HTERT RPE-1 (cell line): ENCODE measurements around the gene CHCHD10.

ENCODE experiments used
- in situ Hi-C: fragments of 300-500 bp; cut with MboI; formaldehyde crosslinking; loops from 4 replicates; pipeline ENCODE4 v1.14.3; 2020; ENCODE audit warnings: low sequenced_read_pairs

CHCHD10 gene

DNA sequence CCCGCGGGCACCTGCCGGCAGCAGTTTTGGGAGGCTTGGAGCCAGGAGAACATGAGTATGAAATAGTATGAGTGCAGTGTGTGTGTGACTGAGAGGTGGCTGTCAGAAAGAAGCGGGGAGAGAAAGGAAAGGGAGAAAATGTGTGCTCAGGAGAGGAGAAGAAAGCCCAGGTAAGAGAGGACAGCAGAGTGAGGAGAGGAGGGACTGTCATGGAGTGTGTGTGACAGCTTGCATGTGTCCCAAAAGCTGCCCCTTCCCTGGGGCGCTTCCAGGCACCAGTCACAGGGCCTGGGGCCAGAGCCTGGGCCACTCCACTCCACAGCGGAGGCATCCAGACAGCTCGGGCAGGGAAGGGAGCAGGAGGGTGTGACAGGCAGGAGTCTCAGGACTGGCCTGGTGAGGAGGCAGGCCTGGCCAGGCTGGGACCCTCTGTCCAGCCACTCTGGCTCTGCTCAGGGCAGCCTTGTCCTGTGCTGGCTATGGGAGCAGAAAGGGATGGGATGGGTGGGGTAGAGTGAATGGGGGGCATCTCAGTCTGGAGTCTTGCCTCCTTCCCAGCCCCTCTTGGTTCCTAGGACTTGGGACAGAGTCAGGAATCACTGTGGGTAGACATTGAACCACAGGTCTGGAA lies 5.8 kb upstream of the CHCHD10 start:
- in situ Hi-C loops, result no loop called here

DNA sequence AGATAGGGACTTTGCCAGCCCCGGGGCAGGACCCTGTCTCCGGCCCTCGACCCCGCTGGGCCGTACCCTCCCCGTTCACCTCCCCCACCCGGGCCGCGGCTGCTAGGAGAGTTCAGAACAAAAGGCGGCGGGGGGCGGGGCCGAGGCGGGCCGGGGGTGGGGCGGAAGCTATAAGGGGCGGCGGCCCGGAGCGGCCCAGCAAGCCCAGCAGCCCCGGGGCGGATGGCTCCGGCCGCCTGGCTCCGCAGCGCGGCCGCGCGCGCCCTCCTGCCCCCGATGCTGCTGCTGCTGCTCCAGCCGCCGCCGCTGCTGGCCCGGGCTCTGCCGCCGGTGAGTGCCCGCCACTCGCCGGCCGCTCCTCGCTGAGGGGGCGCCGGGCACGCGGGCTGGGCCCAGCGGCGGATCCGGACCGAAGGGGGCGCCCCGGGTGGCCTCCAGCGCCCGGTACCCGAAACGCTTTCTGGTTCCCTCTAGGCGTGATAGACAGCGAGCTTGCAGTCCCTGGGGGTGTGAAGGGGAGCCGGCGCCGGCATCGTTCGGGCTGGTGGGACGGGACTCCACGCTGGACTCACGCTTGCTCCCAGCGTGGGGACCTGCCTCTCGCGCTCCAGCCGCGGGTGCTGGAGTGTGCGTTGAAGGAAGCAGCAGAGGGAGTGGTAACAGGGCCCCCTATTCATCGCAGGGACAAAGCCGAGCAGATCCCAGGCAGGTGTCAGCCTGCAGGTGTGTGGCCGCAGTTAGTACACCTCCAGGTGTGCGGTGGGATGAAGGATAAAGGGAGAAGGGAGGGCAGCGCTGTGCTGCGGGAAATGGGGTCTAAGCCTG lies 5.1 kb upstream of the CHCHD10 start, which contains the start of gene MMP11:
MMP11 (plus strand) TSS at position 201 of the 825 bp plus-strand sequence; CDS start at position 223, 22 bp downstream.
- in situ Hi-C loops, result no loop called here

DNA sequence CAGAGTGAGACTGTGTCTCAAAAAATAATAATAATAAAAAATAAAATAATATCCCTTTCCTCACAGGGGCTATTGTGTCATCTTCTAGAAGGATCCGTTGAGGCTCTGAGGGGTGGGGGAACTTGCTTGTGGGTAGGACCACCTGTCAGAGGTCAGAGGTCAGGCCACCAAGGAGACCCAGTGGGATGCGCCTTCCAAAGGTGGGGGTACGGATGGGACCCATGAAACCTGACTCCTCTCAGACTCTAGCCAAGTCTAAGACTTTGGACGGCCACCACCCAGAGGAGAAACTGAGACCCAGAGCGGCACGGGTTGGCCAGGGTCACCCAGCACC lies 4.5 kb upstream of the CHCHD10 start:
- in situ Hi-C loops, result no loop called here

DNA sequence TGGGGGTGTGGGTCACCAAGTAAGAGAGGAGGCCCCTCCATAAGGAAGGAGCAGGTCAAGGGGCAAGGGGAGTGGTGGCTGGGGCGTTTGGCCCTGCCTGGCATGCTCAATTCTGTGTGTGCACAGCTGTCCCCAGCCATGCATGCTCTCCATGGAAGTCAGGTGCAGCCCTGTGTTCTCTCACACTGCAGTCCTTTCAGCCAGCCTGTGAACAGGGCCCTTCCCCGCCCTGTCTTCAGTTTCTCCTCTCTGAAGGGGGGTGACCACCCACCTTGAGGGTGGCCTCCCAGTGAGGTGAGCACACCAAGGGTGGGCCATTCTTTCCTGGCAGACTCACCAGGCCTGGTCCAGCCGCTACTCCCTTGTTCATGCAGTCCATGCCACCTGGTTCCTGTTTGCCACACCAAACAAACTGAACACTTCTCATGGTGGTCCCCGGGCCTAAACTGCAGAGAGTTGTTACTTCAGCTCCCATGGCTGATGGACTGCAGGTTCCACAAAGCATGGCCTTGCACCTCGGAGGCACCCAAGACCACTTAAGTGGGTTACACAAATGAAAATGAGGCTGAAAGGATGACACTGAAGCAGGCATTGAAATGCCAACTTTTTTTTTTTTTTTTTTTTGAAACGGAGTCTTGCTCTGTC lies 1.7 kb upstream of the CHCHD10 start:
- in situ Hi-C loops, result no loop called here

DNA sequence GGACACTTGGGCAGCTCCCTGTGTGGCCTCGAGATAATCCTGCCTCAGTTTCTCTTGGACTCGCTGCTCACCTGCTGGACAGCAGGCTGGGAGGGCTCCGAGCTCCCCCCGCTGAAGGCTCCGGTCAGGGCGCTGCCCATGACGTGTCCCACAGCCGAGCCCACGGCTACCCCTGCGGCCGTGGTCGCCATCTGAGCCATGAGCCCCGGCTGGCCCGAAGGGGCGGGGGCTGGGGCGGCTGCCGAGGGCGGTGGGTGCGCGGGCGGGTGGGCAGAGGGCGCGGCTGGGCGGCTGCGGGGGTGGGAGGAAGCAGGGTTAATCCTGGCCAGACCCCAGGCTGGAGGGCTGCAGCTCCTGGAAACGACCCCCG lies 484 bp downstream of the CHCHD10 start:
- in situ Hi-C loops, result no loop called here

DNA sequence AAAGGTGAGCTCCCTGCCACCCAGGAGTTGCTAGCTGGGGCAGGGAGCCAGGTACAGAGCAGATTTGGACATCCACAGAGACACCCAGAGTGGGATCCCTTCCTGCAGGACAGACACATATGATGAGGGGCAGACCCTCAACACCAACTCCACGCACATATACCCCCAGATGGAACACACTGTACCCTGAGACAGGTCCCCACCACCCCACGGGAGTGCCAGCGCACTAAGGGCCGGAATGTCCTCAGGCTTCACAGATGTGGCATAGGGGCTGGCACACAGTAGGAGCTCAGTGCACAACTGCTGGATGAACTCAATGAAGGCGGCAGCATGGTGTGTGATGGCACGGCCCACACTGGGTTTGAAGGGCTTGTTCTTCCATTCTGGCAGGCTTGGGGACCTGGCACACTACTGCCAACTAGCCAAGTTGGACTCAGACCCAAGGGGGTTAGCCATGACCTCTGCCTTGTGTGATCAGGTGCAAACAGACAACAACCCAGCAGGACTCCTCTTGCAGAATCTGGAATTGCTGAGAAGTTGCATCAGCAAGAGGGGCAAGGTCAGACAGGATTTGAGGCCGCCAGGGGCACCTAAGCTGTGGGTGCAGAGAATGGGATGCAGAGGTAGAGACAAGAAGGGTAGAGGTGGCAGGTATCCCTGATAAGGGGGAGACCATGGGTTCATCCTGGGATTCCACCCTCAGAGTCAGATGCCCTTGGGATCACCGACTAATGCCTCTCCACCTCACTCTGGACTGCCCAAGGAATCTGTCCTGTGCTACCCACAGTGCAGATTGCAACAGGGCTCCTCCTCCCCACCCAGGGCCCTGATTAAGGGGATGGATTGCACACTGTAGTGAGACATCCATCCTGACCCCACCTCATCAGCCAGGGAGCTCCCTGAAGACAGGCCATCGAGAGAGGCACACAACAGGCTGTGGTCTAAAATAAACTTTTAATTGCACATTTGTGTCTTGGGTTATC lies 2.6 kb downstream of the CHCHD10 start:
- in situ Hi-C loops, result no loop called here

DNA sequence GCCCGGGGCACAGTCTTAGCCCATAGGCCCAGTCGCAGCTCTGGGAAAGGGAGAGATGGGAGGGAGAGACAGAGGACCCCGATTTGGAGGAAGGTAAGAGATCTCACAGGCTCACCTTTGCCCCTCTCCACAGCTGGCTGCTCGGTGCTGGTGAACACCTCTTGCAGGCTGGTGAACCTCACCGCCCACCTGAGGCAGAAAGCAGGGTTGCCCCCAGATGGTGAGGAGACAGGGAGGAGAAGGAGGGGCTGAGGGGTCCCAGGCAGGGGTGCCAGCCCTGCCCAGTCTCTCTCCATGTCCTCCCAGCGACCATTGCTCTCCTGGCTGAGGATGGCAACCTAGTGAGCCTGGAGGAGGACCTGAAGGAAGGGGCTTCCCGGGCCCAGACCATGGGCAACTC lies 3.8 kb downstream of the CHCHD10 start:
- in situ Hi-C loops, result no loop called here

DNA sequence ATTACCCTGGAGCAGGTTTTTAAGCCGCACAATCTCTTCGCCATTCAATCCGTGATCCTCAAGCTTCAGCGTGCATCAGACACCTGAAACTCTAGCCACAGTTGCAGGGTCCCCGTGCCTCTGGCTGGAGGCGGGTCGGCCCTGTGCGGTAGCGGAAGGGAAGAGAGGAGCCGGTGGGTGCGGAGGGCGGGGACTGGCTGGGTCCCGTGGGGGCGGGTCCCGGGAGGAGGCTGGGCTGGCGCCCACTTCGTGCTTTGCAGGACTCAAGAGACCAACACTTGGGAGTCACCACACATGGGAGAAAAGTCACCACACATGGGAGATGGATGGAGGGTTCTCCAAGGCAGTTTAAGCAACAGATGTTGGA lies 4.2 kb downstream of the CHCHD10 start:
- in situ Hi-C loops, result no loop called here

DNA sequence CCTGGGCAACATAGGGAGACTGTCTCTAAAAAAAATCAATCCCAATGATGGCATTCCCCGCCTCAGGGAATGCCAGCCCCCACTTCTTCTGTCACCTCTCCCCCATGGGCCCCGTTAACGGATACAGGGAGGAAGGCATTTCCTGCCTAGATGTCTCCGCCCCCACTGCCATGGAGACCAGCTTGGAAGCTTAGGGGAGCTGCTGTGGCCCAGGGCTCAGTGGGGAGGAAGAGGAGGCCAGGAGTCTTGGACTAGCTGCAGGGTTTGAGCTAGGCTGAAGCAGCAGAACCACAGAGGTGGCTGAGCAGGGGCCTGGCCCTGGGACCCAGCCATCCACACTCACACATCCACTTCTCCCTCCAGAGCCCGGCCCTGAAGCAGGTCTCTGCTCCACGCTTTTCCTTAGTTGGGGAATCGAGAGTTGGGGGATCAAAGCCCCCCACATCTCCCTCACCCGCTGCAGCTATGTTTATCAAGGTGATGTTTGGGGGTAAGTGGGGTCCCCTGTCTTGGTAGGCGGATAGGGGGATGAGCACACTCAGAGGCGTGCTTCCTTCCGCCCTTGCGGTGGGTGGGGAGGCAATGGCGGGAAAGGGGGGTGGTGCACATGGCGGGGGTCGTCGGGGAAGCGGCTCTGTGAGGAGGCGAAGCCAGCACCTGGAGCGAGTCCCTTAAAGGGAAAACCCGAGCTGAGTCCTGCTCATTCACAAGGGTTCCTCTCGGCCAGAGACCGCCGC lies 4.8 kb downstream of the CHCHD10 start, which contains the start of gene C22orf15:
C22orf15 (plus strand) TSS at position 149 of the 737 bp plus-strand sequence; CDS start at position 466, 317 bp downstream.
- in situ Hi-C loops, result no loop called here

DNA sequence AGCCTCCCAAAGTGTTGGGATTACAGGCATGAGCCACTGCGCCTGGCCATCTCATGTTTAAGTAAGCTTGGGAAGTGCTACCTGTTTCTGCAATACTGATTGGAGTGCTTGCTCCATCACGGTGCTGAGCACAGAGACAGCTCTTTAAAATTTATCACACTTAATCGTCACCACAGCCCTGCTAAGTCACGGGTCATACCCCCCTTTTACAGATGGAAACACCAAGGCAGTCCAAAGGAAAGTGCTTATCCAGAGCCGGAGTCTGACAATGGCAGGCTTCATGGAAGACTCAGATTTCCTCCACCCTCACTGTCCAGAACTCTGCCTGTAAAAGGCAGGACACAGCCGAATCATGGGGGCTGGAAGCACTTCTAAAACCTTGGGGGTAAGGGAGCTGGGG lies 7.7 kb downstream of the CHCHD10 start:
- in situ Hi-C loops, result no loop called here

DNA sequence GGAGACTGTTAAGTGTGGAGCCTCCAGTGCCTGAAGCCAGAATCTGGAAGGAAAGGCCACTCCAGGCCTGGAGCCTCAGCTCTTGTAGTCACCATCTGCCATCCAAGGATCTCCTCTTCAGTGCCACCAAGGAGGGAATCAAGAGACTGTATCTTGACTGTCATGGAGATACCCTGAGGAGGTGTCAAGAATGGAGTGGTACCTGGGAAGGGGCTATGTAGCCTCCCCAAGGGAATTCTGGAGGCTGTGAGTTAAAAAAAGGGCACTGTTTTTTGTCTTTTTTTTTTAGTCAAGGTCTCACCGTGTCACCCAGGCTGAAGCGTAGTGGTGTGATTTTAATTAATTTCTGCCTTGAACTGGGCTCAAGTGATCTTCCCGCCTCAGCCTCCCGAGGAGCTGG lies 8.2 kb downstream of the CHCHD10 start:
- in situ Hi-C loops, result no loop called here

DNA sequence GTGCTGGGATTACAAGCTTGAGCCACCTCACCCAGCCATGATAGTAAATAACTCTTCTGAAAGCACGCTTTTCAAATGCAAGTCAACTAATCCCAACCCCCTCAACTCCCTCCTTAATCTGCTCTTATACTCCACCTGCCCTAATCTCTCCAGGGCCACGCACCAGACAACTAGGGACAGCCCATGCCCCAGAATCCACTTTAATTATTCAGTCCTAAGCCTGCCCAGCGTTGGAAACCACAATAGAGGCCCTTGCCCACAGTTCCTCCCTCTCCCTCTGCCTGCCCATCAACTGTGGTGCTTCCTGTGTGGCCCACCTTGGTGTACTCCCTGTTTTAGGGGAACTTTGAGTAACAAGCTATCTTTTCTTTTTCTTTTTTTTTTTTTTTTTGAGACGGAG lies 10.9 kb downstream of the CHCHD10 start:
- in situ Hi-C loops, result no loop called here

DNA sequence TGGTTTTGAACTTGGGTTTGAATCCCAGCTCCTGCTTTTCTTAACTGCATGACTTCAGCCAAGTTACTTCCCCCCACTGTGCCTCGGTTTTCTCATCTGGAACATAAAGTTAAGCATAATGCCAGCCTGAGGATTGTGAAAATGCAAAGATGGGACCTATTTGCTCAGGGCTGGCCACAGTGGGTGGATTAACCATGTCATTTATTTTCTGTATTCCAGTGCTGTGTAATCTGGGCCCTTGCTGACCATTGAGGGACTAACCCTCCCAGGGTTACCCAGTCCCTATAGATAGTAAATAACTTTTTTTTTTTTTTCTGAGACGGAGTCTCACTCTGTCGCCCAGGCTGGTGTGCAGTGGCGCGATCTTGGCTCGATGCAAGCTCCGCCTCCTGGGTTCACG lies 12.1 kb downstream of the CHCHD10 start:
- in situ Hi-C loops, result no loop called here

DNA sequence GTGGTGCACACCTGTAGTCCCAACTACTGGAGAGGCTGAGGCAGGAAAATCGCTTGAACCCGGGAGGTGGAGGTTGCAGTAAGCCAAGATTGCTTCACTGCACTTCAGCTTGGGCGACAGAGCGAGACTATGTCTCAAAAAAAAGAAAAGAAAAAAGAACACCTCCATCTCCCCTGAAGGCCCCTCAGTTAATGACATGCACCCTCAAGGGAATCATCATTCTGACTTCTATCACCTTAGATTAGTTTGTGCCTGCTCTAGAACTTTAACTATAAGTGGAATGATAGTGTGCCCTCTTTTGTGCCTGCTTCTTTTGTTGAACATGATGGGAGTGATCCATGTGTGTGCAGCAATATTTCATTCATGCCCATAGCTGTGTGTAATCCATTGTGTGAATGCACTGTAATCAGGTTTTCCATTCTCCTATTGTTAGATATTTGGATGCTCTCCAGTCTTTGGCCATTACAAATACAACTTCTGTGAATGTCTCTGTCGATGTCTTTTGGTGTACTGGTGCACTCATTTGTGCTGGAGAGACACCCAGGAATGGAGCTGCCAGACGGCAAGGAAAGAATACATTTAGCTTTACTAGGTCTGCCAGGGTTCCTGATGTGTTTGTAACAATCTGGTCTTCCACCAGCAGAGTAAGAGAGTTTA lies 12.7 kb downstream of the CHCHD10 start:
- in situ Hi-C loops, result no loop called here

DNA sequence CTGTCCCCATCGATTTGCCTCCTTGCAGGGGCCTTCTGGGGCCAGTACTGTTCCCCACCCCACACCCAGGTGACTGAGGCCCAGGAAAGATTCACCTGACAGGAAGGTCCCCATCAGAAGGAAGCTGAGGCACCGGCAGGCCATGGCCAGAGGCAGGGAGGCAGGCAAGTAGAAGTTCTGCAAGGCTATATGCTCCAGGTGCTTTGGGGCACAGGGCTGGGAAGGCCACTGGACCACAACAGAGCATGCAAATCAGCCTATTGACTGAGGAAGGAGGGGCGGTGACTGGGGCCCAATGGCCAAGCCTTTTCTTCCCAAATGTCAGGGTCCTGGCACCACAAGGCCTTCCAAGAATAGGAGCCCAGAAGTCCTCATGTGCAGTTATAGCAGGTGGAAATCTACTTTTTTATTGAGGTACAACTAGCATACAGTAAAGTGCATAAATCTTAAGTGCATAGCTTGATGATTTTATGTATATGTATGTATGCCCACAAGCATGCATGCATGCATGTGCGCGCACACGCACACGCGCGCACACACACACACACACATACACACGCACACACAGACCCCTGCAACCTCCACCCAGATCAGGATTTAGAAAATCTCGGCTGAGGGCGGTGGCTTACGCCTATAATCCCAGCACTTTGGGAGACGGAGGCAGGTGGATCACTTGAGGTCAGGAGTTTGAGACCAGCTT lies 13.4 kb downstream of the CHCHD10 start, which contains the start of gene VPREB3:
VPREB3 (minus strand) TSS at position 206 of the 700 bp plus-strand sequence; CDS start at position 144, 62 bp downstream.
- in situ Hi-C loops, result no loop called here

DNA sequence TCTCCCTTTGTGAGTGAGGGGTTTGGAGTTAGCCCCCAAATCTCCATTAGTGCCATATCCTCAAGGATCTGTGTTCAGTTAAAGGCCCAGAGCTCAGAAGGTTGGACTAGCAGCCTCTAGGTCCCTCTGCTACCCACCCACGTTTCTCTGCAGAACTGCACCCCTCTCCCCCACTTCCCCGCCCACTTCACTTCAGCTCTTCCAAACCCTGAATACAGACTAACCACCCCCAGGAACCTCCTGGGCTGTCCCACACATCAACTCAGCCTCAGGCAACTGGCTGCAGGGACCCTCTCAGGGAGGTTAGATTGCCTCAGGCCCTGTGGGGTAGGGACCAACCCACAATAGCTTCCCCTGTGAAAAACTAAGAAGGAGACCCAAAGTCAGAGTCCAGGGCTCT lies 14.4 kb downstream of the CHCHD10 start:
- in situ Hi-C loops, result no loop called here

DNA sequence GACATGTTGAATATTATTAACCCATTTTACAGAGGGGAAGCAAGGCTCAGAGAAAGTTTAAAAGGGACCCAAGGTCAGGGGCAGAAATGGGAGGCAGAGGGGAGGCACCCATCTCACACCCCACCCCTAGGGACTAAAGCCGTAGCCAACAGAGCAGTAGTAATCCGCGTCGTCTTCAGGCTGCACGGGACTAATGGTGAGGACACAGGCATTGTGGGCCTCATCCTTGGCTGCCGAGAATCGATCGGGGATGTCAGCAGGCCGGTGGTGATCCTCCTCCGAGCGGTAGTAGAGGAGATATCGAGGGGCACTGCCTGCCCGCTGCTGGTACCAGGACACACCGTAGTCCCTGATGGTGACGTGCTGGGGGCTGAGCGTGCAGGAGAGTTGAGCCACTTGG lies 15.0 kb downstream of the CHCHD10 start:
- in situ Hi-C loops, result no loop called here

DNA sequence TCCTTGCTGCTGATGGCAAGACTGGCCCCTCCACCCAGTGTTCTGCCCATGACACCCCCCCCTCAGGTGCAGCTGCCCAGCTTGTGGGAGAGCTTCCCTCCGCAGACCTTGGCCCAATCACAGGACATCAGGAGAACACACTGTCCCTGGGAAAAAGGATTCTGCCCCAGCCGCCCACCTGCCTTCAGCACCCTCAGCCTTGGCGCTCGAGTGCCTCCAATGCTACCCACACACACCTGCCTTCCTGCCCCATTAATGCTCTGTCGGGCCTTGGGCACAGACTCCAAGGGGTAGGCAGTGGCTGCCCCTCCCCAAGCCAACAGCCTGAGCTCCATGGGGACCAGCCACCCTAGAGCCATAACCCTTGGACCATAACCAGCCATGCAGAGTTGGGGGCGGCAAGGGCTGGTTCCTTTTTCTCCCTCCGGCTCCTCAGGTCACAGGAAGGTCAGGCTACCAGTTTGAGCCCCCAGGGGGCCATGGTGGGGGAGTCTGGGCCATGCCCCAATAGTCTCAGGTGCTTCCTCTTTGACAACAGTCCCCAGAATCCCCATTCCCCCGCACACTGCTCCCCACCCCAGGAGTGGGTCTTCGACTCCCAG lies 15.6 kb downstream of the CHCHD10 start:
- in situ Hi-C loops, result no loop called here
